PC-9 (cell line): ENCODE data around the gene FOXC2.

ENCODE experiments used
- EZH2 ChIP-seq: fragments of 200-600 bp; sonication (generic); IDR thresholded peaks from 2 replicates; pipeline ENCODE4 v1.8.0; 2017; ENCODE audit warnings: antibody characterized with exemption, low read depth
- TF ChIP-seq, protein P1 (sequence below): fragments of 200-600 bp; sonication (generic); conservative IDR thresholded peaks from 2 replicates; pipeline ENCODE4 v1.6.1; 2017; ENCODE audit warnings: mixed run types, antibody characterized with exemption, mild to moderate bottlenecking, moderate library complexity

DNA sequence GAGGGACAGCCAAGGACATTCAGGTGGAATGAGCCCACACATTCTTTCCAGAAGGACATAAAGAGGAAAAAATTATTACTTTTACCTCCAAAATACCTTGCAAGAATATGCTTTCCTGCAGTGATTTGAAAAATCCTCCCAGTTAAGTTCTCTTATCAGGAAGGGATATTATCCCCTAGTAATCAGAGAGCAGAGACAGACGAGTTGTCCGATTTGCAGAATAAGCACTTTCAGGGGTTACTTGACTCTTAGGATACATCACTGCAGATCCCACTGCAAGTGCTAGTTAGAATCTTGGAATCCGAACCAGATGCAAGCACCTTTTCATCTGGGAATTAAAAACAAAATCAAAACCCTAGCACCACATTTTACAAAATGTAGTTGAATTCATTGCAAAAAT, 45.3 kb downstream of the FOXC2 start:
- TF ChIP-seq, protein P1, sequence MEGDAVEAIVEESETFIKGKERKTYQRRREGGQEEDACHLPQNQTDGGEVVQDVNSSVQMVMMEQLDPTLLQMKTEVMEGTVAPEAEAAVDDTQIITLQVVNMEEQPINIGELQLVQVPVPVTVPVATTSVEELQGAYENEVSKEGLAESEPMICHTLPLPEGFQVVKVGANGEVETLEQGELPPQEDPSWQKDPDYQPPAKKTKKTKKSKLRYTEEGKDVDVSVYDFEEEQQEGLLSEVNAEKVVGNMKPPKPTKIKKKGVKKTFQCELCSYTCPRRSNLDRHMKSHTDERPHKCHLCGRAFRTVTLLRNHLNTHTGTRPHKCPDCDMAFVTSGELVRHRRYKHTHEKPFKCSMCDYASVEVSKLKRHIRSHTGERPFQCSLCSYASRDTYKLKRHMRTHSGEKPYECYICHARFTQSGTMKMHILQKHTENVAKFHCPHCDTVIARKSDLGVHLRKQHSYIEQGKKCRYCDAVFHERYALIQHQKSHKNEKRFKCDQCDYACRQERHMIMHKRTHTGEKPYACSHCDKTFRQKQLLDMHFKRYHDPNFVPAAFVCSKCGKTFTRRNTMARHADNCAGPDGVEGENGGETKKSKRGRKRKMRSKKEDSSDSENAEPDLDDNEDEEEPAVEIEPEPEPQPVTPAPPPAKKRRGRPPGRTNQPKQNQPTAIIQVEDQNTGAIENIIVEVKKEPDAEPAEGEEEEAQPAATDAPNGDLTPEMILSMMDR: no peak
- no peak for TF ChIP-seq EZH2
